ENCODE data around the gene GSTM5.

- TF ChIP-seq CTCF (conservative IDR thresholded peaks at IDR 0.05; ENCODE audit: low read depth, low read length) (no peak), EZH2 (IDR thresholded peaks at IDR 0.05; ENCODE audit: low read length, unreplicated experiment) (no peak), EZH2phosphoT487 (IDR thresholded peaks at IDR 0.05; ENCODE audit: borderline replicate concordance, low read length) (no peak)
These were observed 16.8 kb downstream of the GSTM5 start for GRCh38 chr1:109728870-109729269.
